ENCODE data around the gene PGM2L1. TPM values are rescaled to one million over a fixed set of nuclear protein-coding genes. Genes with fewer than 3 reads are reported as not detected.

PGM2L1 gene
- total RNA-seq, 1 experiment from 2014 or later, result 7.8 TPM

DNA sequence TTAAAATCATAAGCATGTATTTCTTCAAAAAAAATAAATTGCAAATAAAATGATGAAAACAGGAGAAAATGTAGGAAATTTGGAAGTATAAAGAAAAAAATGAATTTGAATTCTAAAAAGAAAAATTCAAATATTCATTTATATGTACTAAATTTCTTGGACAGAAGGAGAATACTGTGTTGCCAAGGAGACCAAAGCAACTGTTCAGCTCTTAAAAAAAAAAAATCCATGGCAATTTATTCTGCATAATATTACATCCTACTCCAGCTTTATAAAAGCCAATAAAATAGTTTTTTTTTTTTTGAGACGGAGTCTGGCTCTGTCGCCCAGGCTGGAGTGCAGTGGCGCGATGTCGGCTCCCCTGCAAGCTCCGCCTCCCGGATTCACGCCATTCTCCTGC is 6.0 kb downstream of the PGM2L1 start:
- Histone ChIP-seq H3K4me3 (no peak overlapping the region), H3K9me3 (ENCODE audit: insufficient read depth, low read depth) (no peaks in the 10 kb centered on the region), H3K9me2 (ENCODE audit: insufficient read depth) (no peaks in the 10 kb centered on the region), H3K4me1 (replicated peaks; ENCODE audit: insufficient read depth) (peaks cover 5% of the 10 kb centered on the region; the same call in 1 of the 2 replicates), H3K4me2 (no peak overlapping the region), H3F3A (ENCODE audit: insufficient read depth, low read depth) (no peaks in the 10 kb centered on the region), H3K27me3 (ENCODE audit: insufficient read depth, low read depth) (no peaks in the 10 kb centered on the region), H3K36me3 (ENCODE audit: low read depth) (no peaks in the 10 kb centered on the region), H3K79me2 (ENCODE audit: low read depth) (no peaks in the 10 kb centered on the region), H2AFZ (no peak overlapping the region), H4K20me1 (ENCODE audit: insufficient read depth) (no peaks in the 10 kb centered on the region), H3K27ac (no peak overlapping the region)
- no peak for DNase-seq
- ChIA-PET POLR2A (ENCODE audit: unreplicated experiment) (interaction anchor here (0.7 kb wide), 1 partner anchor 71 kb away, joined by 5 read pairs; no protein-coding TSS in a partner anchor), CTCF (no interaction called here)
- TF ChIP-seq, protein P1, sequence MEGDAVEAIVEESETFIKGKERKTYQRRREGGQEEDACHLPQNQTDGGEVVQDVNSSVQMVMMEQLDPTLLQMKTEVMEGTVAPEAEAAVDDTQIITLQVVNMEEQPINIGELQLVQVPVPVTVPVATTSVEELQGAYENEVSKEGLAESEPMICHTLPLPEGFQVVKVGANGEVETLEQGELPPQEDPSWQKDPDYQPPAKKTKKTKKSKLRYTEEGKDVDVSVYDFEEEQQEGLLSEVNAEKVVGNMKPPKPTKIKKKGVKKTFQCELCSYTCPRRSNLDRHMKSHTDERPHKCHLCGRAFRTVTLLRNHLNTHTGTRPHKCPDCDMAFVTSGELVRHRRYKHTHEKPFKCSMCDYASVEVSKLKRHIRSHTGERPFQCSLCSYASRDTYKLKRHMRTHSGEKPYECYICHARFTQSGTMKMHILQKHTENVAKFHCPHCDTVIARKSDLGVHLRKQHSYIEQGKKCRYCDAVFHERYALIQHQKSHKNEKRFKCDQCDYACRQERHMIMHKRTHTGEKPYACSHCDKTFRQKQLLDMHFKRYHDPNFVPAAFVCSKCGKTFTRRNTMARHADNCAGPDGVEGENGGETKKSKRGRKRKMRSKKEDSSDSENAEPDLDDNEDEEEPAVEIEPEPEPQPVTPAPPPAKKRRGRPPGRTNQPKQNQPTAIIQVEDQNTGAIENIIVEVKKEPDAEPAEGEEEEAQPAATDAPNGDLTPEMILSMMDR (conservative IDR thresholded peaks at IDR 0.05), result no peak
- TF ChIP-seq EZH2 (IDR thresholded peaks at IDR 0.05; ENCODE audit: low read depth), result no peak
- no TSS peak for BruUV-seq (replicated peaks)
- intact Hi-C loops (cut with micrococcal nuclease; ENCODE audit: unreplicated experiment), result no loop called here

DNA sequence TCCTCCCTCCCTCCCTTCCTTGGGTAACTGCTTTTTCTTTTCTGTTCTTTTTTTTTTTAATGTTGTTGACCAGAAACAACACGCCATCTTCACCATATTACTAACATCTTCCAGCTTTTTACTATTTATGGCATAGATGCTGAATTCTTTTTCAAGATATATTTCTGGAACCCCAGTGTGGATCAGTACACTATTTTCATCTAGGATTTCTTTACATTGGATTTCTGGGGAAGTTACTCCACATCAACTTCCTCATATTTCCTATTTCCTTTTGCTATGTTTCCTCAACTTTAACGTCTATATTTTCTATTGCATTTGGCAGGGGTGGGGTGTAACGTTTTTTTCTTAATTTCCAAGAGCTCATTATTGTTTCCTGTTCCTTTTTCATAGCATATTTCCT is 7.0 kb downstream of the PGM2L1 start:
- Histone ChIP-seq H3K27me3 (ENCODE audit: insufficient read depth, low read depth) (no peaks in the 10 kb centered on the region), H3K79me2 (ENCODE audit: low read depth) (no peaks in the 10 kb centered on the region), H4K20me1 (ENCODE audit: insufficient read depth) (no peaks in the 10 kb centered on the region), H3K4me2 (no peak overlapping the region), H3K36me3 (ENCODE audit: low read depth) (no peaks in the 10 kb centered on the region), H3K27ac (no peak overlapping the region), H3K9me3 (ENCODE audit: insufficient read depth, low read depth) (no peaks in the 10 kb centered on the region), H2AFZ (no peak overlapping the region), H3K9me2 (ENCODE audit: insufficient read depth) (no peaks in the 10 kb centered on the region), H3K4me3 (no peak overlapping the region), H3F3A (ENCODE audit: insufficient read depth, low read depth) (no peaks in the 10 kb centered on the region), H3K4me1 (replicated peaks; ENCODE audit: insufficient read depth) (no peaks in the 10 kb centered on the region)
- BruUV-seq (replicated peaks), result no TSS peak
- no peak for DNase-seq
- TF ChIP-seq, protein P1 (conservative IDR thresholded peaks at IDR 0.05), result no peak
- no peak for TF ChIP-seq EZH2 (IDR thresholded peaks at IDR 0.05; ENCODE audit: low read depth)
- ChIA-PET POLR2A (ENCODE audit: unreplicated experiment) (no interaction called here), CTCF (interaction anchor here (0.6 kb wide), 1 partner anchor 311 kb away, joined by 12 read pairs; no protein-coding TSS in a partner anchor)
- intact Hi-C loops (cut with micrococcal nuclease; ENCODE audit: unreplicated experiment), result no loop called here

DNA sequence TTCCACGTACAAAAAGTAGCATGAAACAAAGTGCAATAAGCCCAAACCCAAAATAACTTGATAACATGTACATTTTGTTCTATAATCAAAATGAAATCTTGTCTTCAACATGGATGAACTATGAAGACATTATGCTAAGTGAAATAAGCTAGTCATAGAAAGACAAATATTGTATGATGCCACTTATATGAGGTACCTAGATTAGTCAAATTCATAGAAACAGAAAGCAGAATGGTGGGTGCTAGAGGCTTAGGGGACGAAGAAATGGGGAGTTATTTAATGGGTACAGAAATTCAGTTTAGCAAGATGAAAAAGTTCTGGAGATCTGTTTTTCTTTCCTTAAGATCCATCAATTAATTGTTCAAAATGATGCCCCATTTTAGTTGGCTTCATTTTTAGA is 7.5 kb downstream of the PGM2L1 start:
- no peaks in the 10 kb centered on the region for H3K27me3 ChIP-seq (ENCODE audit: insufficient read depth, low read depth)
- H3K4me3 ChIP-seq, result no peak overlapping the region
- TF ChIP-seq EZH2 (IDR thresholded peaks at IDR 0.05; ENCODE audit: low read depth), result no peak
- TF ChIP-seq, protein P1 (conservative IDR thresholded peaks at IDR 0.05), result no peak
- no TSS peak for BruUV-seq (replicated peaks)
- DNase-seq, result no peak
- H3K4me1 ChIP-seq (replicated peaks; ENCODE audit: insufficient read depth), result no peaks in the 10 kb centered on the region
- no peaks in the 10 kb centered on the region for H3F3A ChIP-seq (ENCODE audit: insufficient read depth, low read depth)
- H4K20me1 ChIP-seq (ENCODE audit: insufficient read depth), result no peaks in the 10 kb centered on the region
- POLR2A ChIA-PET (ENCODE audit: unreplicated experiment), result interaction anchor here (0.7 kb wide), 1 partner anchor 220 kb away, joined by 18 read pairs; the partner anchor contains the start of genes C2CD3 and PPME1
- no peaks in the 10 kb centered on the region for H3K79me2 ChIP-seq (ENCODE audit: low read depth)
- CTCF ChIA-PET, result interaction anchor here (0.5 to 0.6 kb wide), 2 partner anchors 179 to 311 kb away, joined by 3 to 12 read pairs; no protein-coding TSS in a partner anchor
- H2AFZ ChIP-seq, result no peak overlapping the region
- H3K9me3 ChIP-seq (ENCODE audit: insufficient read depth, low read depth), result no peaks in the 10 kb centered on the region
- H3K9me2 ChIP-seq (ENCODE audit: insufficient read depth), result no peaks in the 10 kb centered on the region
- no peak overlapping the region for H3K4me2 ChIP-seq
- H3K36me3 ChIP-seq (ENCODE audit: low read depth), result no peaks in the 10 kb centered on the region
- no peak overlapping the region for H3K27ac ChIP-seq
- intact Hi-C loops (cut with micrococcal nuclease; ENCODE audit: unreplicated experiment), result no loop called here
